ENCODE data around the gene CDC26.
"Not testable (repeated sequence)": the region's sequence is repeated elsewhere in the genome, so short reads cannot be mapped to it uniquely, and the experiment has no call there.

The CDC26 gene

GRCh38 chr9:113238859-113239232 is 36.5 kb downstream of the CDC26 start:
- DNase-seq (ENCODE audit: low read depth): no peak

- DNase-seq (ENCODE audit: low read depth): no peak
Measured at GRCh38 chr9:113238202-113238858, 37.0 kb downstream of the CDC26 start.

GRCh38 chr9:113237026-113237425 is 38.3 kb downstream of the CDC26 start:
- DNase-seq (ENCODE audit: low read depth): no peak

GRCh38 chr9:113235701-113236255 is 39.6 kb downstream of the CDC26 start:
- DNase-seq (ENCODE audit: low read depth): not testable (repeated sequence)

GRCh38 chr9:113231701-113232100 is 43.7 kb downstream of the CDC26 start:
- no peak for DNase-seq (ENCODE audit: low read depth)

GRCh38 chr9:113228130-113228665 is 47.2 kb downstream of the CDC26 start:
- DNase-seq (ENCODE audit: low read depth): no peak

GRCh38 chr9:113227436-113227835 is 47.9 kb downstream of the CDC26 start:
- DNase-seq (ENCODE audit: low read depth): no peak

- no peak for DNase-seq (ENCODE audit: low read depth)
Measured at GRCh38 chr9:113223963-113224362, 51.4 kb downstream of the CDC26 start.

GRCh38 chr9:113222482-113222841 is 52.9 kb downstream of the CDC26 start:
- no peak for DNase-seq (ENCODE audit: low read depth)

- DNase-seq (ENCODE audit: low read depth): peak; percentile 1
Measured at GRCh38 chr9:113221800-113222481, 53.4 kb downstream of the CDC26 start.

GRCh38 chr9:113221003-113221799 is 54.2 kb downstream of the CDC26 start, which contains the start of the genes FKBP15 and SLC31A1:
Gene FKBP15 (minus strand): TSS chr9:113221277. CDS start chr9:113221243, 34 bp downstream.
Gene SLC31A1 (plus strand): TSS chr9:113221544. CDS start chr9:113256149, 34,605 bp downstream.
- DNase-seq (ENCODE audit: low read depth): peak; percentile 96

GRCh38 chr9:113220467-113221002 is 54.8 kb downstream of the CDC26 start:
- peak; percentile 2 for DNase-seq (ENCODE audit: low read depth)

- DNase-seq (ENCODE audit: low read depth): no peak
Measured at GRCh38 chr9:113219969-113220368, 55.4 kb downstream of the CDC26 start.

- no peak for DNase-seq (ENCODE audit: low read depth)
Measured at GRCh38 chr9:113219186-113219936, 56.0 kb downstream of the CDC26 start.
